WTC11 (cell line): ENCODE measurements around the gene ZFP69B.

ENCODE experiments used
- CTCF ChIP-seq: fragments of 200-600 bp; IDR thresholded peaks from 2 replicates; pipeline ENCODE4 v1.8.0; 2022; ENCODE audit warnings: antibody characterized with exemption
- ESRRA ChIP-seq: sonication (generic); formaldehyde crosslinking; IDR thresholded peaks from 2 replicates; pipeline ENCODE4 v1.8.1; 2022; ENCODE audit warnings: mild to moderate bottlenecking, missing genetic modification reagents, borderline replicate concordance
- ETV6 ChIP-seq: sonication (generic); formaldehyde crosslinking; IDR thresholded peaks from 2 replicates; pipeline ENCODE4 v1.8.1; 2022; ENCODE audit warnings: mild to moderate bottlenecking, missing genetic modification reagents
- FOXJ3 ChIP-seq: sonication (generic); formaldehyde crosslinking; IDR thresholded peaks from 2 replicates; pipeline ENCODE4 v1.9.0; 2021; ENCODE audit warnings: missing genetic modification reagents, mild to moderate bottlenecking, borderline replicate concordance
- JUN ChIP-seq: sonication (generic); formaldehyde crosslinking; IDR thresholded peaks from 2 replicates; pipeline ENCODE4 v1.8.0; 2023; ENCODE audit warnings: mild to moderate bottlenecking, missing genetic modification reagents
- NFYB ChIP-seq: sonication (generic); formaldehyde crosslinking; conservative IDR thresholded peaks from 2 replicates; pipeline ENCODE4 v1.8.0; 2022; ENCODE audit warnings: low read depth, missing genetic modification reagents
- SP1 ChIP-seq: sonication (generic); formaldehyde crosslinking; conservative IDR thresholded peaks from 2 replicates; pipeline ENCODE4 v1.8.1; 2022; ENCODE audit warnings: missing genetic modification reagents
- ZNF281 ChIP-seq: sonication (generic); formaldehyde crosslinking; IDR thresholded peaks from 2 replicates; pipeline ENCODE4 v1.8.0; 2023; ENCODE audit warnings: mild to moderate bottlenecking, missing genetic modification reagents

GRCh38 chr1:40451238-40451585, 936 bp downstream of the ZFP69B start:
- TF ChIP-seq CTCF (no peak), FOXJ3 (CRISPR knock-in tag) (no peak), NFYB (CRISPR knock-in tag) (no peak), JUN (no peak), ZNF281 (CRISPR knock-in tag) (no peak), ETV6 (no peak), SP1 (CRISPR knock-in tag) (no peak), ESRRA (CRISPR knock-in tag) (no peak)
